Sciatic nerve (tissue), 2 donors: Measurements from ENCODE around the gene FUT2. TPM values are rescaled to one million over a fixed set of nuclear protein-coding genes. Genes with fewer than 3 reads are reported as not detected.
"Not testable (repeated sequence)": the region's sequence is repeated elsewhere in the genome, so short reads cannot be mapped to it uniquely, and the experiment has no call there.

Source experiments
- ATAC-seq: fragments of 200-7000 bp; cut with Tn5 transposase; one replicate; pipeline ENCODE4 v1.9.1; 2020; ENCODE audit warnings: mild to moderate bottlenecking, moderate library complexity
- DNase-seq: peaks from one replicate; pipeline ENCODE4 v3.0.0-alpha.2; 2020; ENCODE audit warnings: low spot score
- intact Hi-C: fragments of 100-400 bp; cut with DNase I; formaldehyde crosslinking; loops from one replicate; pipeline ENCODE4 v1.14.2; 2022
- total RNA-seq: library from RNA; stranded (reverse); fragmentation: NEBNext Ultra II Directional; extraction: Animal tissue kit (Norgen Biotek cat#: 25700); gene quantifications from one replicate; pipeline ENCODE4 v1.2.1, GENCODE V29; 2021
- donor health status: DM: no; HTN: no; CAD: no.
- donor health status: DM: no; HTN: no; CAD: no.

Gene FUT2
- total RNA-seq, 1 donor from 2014 or later = not detected

GRCh38 chr19:48669903-48670668 is 25.7 kb upstream of the FUT2 start:
- intact Hi-C loops = loop anchor here (10.0 kb wide), 1 partner anchor 175 kb away; no protein-coding TSS in a partner anchor
- DNase-seq (no peak), ATAC-seq (no peak)

- no peak for ATAC-seq
- intact Hi-C loops = loop anchor here (10.0 kb wide), 1 partner anchor 174 kb away; no protein-coding TSS in a partner anchor
- DNase-seq = no peak
These were observed 24.9 kb upstream of the FUT2 start for GRCh38 chr19:48670699-48671445.

GRCh38 chr19:48671446-48671995 is 24.2 kb upstream of the FUT2 start:
- ATAC-seq = no peak
- intact Hi-C loops = loop anchor here (10.0 kb wide), 1 partner anchor 173 kb away; no protein-coding TSS in a partner anchor
- DNase-seq = no peak

- DNase-seq = no peak
- no peak for ATAC-seq
- intact Hi-C loops = loop anchor here (10.0 kb wide), 1 partner anchor 172 kb away; no protein-coding TSS in a partner anchor
These were observed 22.8 kb upstream of the FUT2 start, which contains the start of gene NTN5 for GRCh38 chr19:48672994-48673393. Gene NTN5 (minus strand): TSS chr19:48673017. CDS start chr19:48670986, 2,031 bp downstream.

GRCh38 chr19:48673436-48674100 is 22.2 kb upstream of the FUT2 start:
- DNase-seq (no peak), ATAC-seq (no peak)
- intact Hi-C loops = loop anchor here (10.0 kb wide), 1 partner anchor 171 kb away; no protein-coding TSS in a partner anchor

- ATAC-seq (no peak), DNase-seq (no peak)
- intact Hi-C loops = loop anchor here (10.0 kb wide), 1 partner anchor 170 kb away; no protein-coding TSS in a partner anchor
These were observed 21.5 kb upstream of the FUT2 start for GRCh38 chr19:48674216-48674809.

GRCh38 chr19:48674921-48675824 is 20.6 kb upstream of the FUT2 start:
- DNase-seq (peak; percentile 88), ATAC-seq (peak; percentile 89)
- intact Hi-C loops = loop anchor here (10.0 kb wide), 1 partner anchor 170 kb away; no protein-coding TSS in a partner anchor

GRCh38 chr19:48676487-48676886 is 19.3 kb upstream of the FUT2 start:
- no peak for ATAC-seq
- intact Hi-C loops = loop anchor here (10.0 kb wide), 1 partner anchor 168 kb away; no protein-coding TSS in a partner anchor
- DNase-seq = no peak

GRCh38 chr19:48676887-48677286 is 18.9 kb upstream of the FUT2 start:
- intact Hi-C loops = loop anchor here (10.0 kb wide), 1 partner anchor 168 kb away; no protein-coding TSS in a partner anchor
- no peak for DNase-seq
- ATAC-seq = no peak

GRCh38 chr19:48678201-48678600 is 17.6 kb upstream of the FUT2 start:
- no peak for DNase-seq
- intact Hi-C loops = loop anchor here (10.0 kb wide), 1 partner anchor 167 kb away; no protein-coding TSS in a partner anchor
- ATAC-seq = no peak

- ATAC-seq, DNase-seq, intact Hi-C loops: not testable (repeated sequence)
These were observed 15.8 kb upstream of the FUT2 start for GRCh38 chr19:48680006-48680405.

- ATAC-seq (no peak), DNase-seq (no peak)
- intact Hi-C loops = no loop called here
These were observed 15.2 kb upstream of the FUT2 start for GRCh38 chr19:48680436-48681126.

- intact Hi-C loops = no loop called here
- no peak for DNase-seq
- ATAC-seq = no peak
These were observed 14.7 kb upstream of the FUT2 start for GRCh38 chr19:48681127-48681470.

GRCh38 chr19:48683349-48683748 is 12.4 kb upstream of the FUT2 start:
- peak; percentile 83 for ATAC-seq
- intact Hi-C loops = no loop called here
- DNase-seq = peak; percentile 80

GRCh38 chr19:48685583-48685982 is 10.2 kb upstream of the FUT2 start:
- intact Hi-C loops = no loop called here
- ATAC-seq (no peak), DNase-seq (no peak)

GRCh38 chr19:48686088-48686487 is 9.7 kb upstream of the FUT2 start:
- ATAC-seq (no peak), DNase-seq (no peak)
- intact Hi-C loops = no loop called here

GRCh38 chr19:48686637-48687036 is 9.1 kb upstream of the FUT2 start:
- DNase-seq, intact Hi-C loops, ATAC-seq: not testable (repeated sequence)
